NCI-H524 treated with DMSO at 0.1 percent for 48 hours (cell line): Measurements from ENCODE around the gene MINDY1.

ENCODE experiments used
- DNase-seq: peaks from one replicate; lab custom pipeline; 2025; lab: John Stamatoyannopoulos, UW

MINDY1 gene

GRCh38 chr1:150985179-150985825, 21.4 kb downstream of the MINDY1 start:
- DNase-seq, result no peak

GRCh38 chr1:150981805-150982712, 24.6 kb downstream of the MINDY1 start, which contains the start of gene ANXA9:
Gene ANXA9, plus strand, starts transcription at chr1:150982292. Its CDS starts 814 bp downstream, at chr1:150983106.
- no peak for DNase-seq

- no peak for DNase-seq
Observed at GRCh38 chr1:150981177-150981804, 25.4 kb downstream of the MINDY1 start.

- DNase-seq, result no peak
Observed at GRCh38 chr1:150979092-150980056, 27.3 kb downstream of the MINDY1 start.

GRCh38 chr1:150976879-150977694, 29.6 kb downstream of the MINDY1 start:
- DNase-seq, result no peak

- no peak for DNase-seq
Observed at GRCh38 chr1:150976401-150976821, 30.3 kb downstream of the MINDY1 start.

GRCh38 chr1:150974580-150975478, 31.9 kb downstream of the MINDY1 start, which contains the start of gene CERS2:
Gene CERS2, minus strand, starts transcription at chr1:150974835. Its CDS starts 5,745 bp downstream, at chr1:150969090.
- DNase-seq, result no peak

- no peak for DNase-seq
Observed at GRCh38 chr1:150973836-150974579, 32.7 kb downstream of the MINDY1 start.

GRCh38 chr1:150973258-150973835, 33.4 kb downstream of the MINDY1 start:
- no peak for DNase-seq

GRCh38 chr1:150972417-150972940, 34.2 kb downstream of the MINDY1 start:
- DNase-seq, result no peak

- DNase-seq, result no peak
Observed at GRCh38 chr1:150971583-150972416, 34.9 kb downstream of the MINDY1 start.

GRCh38 chr1:150970808-150971582, 35.7 kb downstream of the MINDY1 start:
- DNase-seq, result no peak

GRCh38 chr1:150969626-150970025, 37.1 kb downstream of the MINDY1 start:
- DNase-seq, result no peak

GRCh38 chr1:150968491-150968890, 38.2 kb downstream of the MINDY1 start:
- no peak for DNase-seq

- no peak for DNase-seq
Observed at GRCh38 chr1:150967936-150968335, 38.8 kb downstream of the MINDY1 start.

- no peak for DNase-seq
Observed at GRCh38 chr1:150966011-150966410, 40.7 kb downstream of the MINDY1 start.
